NCI-H2171 (cell line): ENCODE measurements around the gene ZAR1L.
"Not testable (repeated sequence)": the region's sequence is repeated elsewhere in the genome, so short reads cannot be mapped to it uniquely, and the experiment has no call there.

Experiments
- DNase-seq: peaks from one replicate; lab custom pipeline; 2025; lab: John Stamatoyannopoulos, UW

The ZAR1L gene, protein sequence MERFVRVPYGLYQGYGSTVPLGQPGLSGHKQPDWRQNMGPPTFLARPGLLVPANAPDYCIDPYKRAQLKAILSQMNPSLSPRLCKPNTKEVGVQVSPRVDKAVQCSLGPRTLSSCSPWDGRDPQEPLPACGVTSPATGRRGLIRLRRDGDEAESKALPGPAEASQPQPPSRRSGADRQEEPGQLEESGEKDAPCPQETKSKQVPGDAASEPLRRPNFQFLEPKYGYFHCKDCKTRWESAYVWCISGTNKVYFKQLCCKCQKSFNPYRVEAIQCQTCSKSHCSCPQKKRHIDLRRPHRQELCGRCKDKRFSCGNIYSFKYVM

DNA sequence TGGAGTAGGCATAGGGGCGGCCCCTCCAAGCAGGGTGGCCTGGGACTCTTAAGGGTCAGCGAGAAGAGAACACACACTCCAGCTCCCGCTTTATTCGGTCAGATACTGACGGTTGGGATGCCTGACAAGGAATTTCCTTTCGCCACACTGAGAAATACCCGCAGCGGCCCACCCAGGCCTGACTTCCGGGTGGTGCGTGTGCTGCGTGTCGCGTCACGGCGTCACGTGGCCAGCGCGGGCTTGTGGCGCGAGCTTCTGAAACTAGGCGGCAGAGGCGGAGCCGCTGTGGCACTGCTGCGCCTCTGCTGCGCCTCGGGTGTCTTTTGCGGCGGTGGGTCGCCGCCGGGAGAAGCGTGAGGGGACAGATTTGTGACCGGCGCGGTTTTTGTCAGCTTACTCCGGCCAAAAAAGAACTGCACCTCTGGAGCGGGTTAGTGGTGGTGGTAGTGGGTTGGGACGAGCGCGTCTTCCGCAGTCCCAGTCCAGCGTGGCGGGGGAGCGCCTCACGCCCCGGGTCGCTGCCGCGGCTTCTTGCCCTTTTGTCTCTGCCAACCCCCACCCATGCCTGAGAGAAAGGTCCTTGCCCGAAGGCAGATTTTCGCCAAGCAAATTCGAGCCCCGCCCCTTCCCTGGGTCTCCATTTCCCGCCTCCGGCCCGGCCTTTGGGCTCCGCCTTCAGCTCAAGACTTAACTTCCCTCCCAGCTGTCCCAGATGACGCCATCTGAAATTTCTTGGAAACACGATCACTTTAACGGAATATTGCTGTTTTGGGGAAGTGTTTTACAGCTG is at the start of gene ZAR1L, which contains the start of gene BRCA2:
Gene ZAR1L (minus strand): TSS at position 126 of the 790 bp plus-strand sequence. CDS start 3,438 bp downstream, outside the sequence.
Gene BRCA2 (plus strand): TSS at position 271 of the 790 bp plus-strand sequence. CDS start 953 bp downstream, outside the sequence.
- DNase-seq: peak; percentile 65

DNA sequence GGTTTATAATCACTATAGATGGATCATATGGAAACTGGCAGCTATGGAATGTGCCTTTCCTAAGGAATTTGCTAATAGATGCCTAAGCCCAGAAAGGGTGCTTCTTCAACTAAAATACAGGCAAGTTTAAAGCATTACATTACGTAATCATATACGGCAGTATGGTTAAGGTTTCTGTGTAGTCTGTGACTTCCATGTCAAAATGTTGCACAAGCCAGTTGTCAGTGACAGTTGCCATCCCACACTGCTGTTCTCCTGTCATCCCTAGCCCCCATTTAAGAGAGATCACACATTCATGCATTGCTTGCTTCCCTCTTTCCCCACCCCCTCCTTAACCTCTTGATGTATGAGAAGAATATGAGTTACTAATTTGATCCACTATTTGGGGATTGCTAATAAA is 47.4 kb upstream of the ZAR1L start:
- DNase-seq: no peak

DNA sequence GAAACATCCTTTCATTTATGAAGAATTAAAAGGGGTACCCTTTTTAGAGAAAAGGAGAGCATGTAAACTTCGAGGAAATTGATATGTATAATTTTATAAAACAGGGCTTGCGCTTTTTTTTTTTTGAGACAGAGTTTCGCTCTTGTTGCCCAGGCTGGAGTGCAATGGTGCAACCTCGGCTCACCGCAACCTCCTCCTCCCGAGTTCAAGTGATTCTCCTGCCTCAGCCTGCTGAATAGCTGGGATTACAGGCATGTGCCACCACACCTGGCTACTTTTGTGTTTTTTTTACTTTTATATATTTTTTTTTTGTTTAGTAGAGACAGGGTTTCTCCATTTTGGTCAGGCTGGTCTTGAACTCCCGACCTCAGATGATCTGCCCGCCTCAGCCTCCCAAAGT is 40.8 kb upstream of the ZAR1L start:
- DNase-seq: not testable (repeated sequence)

DNA sequence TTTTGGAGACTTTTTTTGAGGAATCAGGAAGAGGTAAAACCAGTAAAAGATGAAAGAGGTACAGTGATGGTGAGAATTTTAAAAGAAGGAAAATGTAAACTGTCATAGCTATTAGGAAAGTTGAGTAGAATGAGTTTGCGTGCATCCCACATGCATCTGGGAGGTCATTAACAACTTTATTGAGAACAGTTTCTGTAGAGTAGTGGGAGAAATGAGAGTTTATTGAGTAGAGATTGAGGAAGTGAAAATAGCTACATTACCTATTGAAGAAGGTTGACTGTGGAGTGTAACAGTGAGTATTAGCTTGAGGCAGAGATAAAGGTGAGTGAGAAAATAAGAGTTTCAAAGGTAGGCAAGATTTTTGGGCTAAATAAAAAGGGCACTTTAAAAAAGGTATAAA is 38.9 kb upstream of the ZAR1L start:
- DNase-seq: no peak

DNA sequence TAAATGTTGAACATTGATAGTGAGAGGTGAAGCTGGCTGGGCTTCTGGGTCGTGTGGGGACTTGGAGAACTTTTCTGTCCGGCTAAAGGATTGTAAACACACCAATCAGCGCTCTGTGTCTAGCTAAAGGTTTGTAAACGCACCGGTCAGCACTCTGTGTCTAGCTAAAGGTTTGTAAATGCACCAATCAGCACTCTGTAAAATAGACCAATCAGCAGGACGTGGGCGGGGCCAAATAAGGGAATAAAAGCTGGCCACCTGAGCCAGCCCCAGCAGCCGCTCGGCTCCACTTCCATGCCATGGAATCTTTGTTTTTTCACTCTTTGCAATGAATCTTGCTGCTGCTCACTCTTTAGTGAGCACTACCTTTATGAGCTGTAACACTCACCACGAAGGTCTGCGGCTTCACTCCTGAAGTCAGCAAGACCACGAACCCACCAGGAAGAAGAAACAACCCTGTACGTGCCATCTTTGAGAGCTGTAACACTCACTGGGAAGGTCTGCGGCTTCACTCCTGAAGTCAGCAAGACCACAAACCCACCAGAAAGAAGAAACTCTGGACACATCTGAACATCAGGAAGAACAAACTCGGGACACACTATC is 35.8 kb upstream of the ZAR1L start:
- not testable (repeated sequence) for DNase-seq

DNA sequence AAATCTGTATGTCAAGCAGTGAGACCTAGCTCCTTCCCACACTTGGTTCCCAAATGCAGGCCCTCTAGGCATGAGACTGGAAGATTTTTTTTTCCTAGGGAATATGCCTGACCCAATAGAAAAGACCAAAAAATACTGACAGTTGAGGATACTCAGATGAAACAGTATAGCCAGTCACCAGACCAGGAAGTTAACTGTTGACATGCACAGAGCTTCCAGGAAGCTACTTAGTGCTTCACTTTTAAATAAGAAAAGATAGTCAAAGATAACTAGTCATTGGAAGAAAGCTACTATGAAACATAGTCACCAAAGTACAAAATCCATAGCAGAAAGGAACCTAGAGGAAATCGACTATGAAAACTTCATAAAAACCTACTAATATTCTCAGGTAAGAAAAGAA is 32.5 kb upstream of the ZAR1L start:
- no peak for DNase-seq

DNA sequence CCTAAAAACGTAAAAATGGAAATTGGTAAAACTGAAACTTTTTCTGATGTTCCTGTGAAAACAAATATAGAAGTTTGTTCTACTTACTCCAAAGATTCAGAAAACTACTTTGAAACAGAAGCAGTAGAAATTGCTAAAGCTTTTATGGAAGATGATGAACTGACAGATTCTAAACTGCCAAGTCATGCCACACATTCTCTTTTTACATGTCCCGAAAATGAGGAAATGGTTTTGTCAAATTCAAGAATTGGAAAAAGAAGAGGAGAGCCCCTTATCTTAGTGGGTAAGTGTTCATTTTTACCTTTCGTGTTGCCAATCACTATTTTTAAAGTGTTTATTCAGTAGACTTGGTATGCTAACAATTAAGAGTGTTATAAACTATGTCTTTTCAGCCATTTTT is 25.8 kb upstream of the ZAR1L start:
- DNase-seq: no peak

DNA sequence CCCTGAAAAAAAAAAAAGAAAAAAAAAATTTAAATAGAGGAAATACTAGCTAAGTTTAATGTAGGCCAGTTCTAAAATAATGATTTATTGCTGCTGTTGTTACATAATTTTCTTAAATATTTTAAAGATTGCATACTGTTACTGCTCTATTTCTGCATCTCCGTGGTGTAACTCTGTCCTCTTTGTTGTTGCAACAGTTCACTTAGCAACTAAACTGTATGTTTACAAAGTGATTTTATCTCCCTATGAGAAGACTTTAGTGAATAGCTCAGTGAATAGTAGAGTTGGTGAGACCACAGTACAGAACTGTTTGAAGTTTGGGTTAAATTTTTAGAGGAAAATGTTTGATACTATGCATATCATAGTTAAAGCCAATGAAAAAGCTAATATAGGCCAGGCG is 19.5 kb upstream of the ZAR1L start:
- no peak for DNase-seq

DNA sequence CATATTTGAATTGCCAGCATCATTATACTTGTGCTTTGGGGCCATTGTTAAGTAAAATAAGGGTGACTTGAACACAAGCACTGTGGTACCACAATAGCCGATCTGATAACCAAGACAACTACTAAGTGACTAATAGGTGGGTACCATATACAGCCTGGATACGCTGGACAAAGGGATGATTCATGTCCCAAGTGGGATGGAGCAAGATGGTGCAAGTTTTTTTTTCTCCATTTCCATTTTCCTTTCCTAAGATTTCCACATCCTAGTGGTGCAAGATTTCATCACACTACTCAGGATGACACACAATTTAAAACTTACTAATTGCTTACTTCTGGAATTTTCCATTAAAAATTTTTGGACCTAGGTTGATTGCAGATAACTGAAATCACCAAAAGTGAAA is 15.3 kb upstream of the ZAR1L start:
- no peak for DNase-seq

DNA sequence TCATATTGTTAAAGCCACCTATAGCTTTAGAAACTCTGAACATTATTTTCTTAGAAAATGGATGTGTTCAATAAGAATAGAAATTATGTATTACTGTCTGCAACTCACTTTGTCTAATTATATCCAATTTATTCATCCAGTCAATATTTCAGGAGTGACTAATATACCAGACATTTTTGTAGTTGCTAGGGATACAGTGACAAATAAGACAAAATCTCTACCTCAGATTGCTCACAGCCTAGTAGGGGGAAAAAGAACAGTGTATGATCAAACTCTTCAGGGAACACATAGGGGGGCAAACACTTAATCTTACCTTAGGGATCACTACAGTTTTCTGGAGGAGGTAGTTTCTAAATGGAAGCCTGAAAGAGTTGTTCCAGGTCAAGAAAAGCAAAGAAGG is 8.7 kb upstream of the ZAR1L start:
- no peak for DNase-seq

DNA sequence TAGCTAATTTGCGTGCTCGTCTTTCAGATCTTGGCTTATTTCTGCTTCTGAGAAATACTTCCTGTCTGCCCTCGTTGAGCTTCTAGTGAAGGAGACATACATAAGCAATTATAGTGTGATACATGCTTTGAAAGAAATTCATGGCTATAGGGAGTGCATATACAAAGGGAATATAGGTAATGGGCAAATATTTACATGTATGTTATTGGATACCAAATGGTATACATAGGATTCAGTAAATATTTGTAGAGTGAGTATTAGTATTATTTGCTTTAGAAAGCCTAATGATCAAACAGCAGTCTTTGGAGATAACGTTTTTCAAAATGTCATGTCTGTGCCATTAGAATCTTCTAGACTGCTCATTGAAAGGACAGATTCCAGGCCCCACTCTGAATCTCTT is 5.4 kb upstream of the ZAR1L start:
- no peak for DNase-seq

DNA sequence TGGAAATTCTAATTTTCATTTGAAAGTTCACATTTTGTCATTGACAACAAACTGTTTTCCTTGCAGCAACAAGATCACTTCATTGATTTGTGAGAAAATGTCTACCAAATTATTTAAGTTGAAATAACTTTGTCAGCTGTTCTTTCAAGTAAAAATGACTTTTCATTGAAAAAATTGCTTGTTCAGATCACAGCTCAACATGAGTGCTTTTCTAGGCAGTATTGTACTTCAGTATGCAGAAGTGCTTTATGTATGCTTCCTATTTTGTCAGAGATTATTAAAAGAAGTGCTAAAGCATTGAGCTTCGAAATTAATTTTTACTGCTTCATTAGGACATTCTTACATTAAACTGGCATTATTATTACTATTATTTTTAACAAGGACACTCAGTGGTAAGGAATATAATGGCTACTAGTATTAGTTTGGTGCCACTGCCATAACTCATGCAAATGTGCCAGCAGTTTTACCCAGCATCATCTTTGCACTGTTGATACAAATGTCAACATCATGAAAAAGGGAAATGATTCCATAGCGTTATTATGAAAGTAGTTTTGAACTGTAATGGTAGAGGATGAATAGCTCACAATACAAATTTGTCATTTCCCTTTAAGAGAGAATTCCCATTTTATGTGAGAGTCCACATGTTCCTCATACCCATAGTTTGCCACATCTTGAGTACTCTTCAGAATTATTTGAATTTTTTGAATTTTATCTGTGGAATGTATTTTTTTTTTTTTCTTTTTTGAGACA is 2.7 kb upstream of the ZAR1L start:
- no peak for DNase-seq

DNA sequence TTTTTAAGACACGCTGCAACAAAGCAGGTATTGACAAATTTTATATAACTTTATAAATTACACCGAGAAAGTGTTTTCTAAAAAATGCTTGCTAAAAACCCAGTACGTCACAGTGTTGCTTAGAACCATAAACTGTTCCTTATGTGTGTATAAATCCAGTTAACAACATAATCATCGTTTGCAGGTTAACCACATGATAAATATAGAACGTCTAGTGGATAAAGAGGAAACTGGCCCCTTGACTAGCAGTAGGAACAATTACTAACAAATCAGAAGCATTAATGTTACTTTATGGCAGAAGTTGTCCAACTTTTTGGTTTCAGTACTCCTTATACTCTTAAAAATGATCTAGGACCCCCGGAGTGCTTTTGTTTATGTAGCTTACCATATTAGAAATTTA is 1.3 kb upstream of the ZAR1L start:
- no peak for DNase-seq

DNA sequence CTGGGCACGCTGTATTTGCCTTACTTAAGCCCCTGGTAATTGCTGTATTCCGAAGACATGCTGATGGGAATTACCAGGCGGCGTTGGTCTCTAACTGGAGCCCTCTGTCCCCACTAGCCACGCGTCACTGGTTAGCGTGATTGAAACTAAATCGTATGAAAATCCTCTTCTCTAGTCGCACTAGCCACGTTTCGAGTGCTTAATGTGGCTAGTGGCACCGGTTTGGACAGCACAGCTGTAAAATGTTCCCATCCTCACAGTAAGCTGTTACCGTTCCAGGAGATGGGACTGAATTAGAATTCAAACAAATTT is 821 bp upstream of the ZAR1L start:
- DNase-seq: no peak

DNA sequence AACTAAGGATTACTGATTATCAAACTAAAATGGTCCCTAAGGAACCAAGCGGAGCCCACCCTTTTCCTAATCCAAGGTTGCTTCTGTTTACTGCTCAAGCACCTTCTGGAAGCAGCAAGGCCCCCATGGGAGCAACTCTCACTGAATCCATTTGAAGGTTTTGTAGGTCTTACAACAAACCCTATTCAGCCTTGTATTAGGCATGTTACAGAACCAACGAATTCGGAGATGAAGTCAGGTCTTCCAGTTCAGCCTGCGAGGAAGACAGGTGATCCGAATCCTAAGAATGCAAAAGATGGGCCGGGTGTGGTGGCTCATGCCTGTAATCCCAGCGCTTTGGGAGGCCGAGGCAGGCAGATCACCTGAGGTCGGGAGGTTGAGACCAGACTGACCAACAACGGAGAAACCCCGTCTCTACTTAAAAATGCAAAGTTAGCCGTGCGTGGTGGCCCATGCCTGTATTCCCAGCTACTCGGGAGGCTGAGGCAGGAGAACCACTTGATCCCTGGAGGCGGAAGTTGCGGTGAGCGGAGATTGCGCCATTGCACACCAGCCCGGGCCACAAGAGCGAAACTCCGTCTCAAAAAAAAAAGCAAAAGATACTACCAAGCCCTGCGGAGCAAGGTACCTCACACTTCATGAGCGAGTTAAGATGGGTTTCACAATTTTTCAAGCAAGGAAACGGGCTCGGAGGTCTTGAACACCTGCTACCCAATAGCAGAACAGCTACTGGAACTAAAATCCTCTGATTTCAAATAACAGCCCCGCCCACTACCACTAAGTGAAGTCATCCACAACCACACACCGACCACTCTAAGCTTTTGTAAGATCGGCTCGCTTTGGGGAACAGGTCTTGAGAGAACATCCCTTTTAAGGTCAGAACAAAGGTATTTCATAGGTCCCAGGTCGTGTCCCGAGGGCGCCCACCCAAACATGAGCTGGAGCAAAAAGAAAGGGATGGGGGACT is 609 bp downstream of the ZAR1L start:
- no peak for DNase-seq

DNA sequence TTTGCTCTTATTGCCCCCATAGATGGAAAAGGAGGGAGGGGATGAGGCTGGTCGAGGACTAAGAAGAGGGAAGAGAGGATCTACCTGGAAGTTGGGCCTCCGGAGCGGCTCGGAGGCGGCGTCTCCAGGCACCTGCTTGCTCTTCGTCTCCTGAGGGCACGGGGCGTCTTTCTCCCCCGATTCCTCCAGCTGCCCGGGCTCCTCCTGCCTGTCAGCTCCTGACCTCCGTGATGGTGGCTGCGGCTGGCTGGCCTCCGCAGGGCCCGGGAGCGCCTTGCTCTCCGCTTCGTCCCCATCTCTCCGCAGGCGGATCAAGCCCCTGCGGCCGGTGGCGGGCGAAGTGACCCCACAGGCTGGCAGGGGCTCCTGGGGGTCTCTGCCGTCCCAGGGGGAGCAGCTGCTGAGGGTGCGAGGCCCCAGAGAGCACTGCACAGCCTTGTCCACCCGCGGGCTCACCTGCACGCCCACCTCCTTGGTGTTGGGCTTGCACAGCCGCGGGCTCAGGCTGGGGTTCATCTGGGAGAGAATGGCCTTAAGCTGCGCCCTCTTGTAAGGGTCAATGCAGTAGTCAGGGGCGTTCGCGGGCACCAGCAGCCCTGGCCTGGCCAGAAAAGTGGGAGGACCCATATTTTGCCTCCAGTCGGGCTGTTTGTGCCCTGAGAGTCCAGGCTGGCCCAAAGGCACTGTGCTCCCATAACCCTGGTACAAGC is 3.8 kb downstream of the ZAR1L start:
- no peak for DNase-seq

DNA sequence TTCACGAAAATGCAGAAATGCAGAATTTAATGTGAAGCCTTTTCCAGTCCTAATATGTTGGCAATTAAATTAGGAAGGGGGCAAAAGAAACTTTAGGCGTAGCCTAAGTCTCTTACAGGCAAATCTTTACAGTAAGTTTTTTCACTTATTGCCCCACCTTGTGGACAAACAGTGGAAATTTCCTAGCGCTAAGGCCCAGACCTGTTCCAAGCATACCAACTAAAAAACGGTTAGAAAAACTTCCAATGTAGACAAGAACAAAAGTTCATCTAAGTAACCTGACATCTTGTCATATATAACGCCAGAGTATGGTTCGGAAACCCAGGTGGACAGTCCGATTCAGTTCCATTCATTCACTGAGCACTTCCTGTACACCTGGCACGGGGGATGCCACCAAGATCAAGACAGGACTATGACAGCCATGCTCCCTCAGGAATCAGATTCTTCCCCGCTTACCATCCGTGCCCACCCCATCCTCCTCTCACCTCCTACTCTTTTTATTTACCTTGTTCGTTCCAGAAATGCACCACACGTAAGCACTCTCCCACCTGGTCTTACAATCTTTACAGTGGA is 4.9 kb downstream of the ZAR1L start:
- DNase-seq: no peak

DNA sequence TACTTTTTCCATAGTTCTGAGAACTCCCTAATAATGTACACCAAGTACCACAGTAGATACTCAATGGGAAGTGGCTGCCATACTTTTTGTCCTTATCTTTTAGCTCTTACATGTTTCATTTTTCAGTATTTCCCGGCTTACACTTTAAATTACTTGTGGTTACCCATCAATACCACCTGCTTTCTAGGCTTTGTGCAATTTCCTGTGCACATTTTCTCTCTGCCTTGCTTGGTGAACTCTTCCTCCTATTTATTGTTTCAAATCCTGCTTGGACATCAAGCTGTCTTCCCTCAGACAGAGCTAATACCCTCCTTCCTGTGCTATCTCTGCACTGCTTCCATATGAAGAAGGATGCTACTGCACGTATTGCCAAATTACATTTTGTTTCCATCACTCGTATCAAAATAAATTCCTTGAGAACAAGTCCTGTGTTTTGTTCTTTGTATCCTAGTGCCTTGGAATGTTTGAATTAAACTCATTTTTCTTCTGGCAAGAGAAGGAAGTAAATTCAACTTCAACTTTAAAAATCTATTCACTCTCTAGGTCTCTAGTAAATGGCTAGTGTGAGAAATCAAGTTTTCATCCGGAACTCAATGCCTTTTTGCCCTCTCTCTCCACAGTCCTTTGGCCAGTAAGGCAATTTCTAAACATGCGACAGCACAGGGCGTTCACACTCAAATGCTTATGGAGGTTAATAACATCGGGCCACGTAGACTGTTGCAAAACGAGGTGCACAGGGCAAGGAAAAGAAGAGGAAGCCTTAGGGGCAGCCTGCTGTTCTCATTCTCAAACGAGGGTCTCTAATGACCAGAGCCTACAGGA is 5.6 kb downstream of the ZAR1L start:
- DNase-seq: no peak

DNA sequence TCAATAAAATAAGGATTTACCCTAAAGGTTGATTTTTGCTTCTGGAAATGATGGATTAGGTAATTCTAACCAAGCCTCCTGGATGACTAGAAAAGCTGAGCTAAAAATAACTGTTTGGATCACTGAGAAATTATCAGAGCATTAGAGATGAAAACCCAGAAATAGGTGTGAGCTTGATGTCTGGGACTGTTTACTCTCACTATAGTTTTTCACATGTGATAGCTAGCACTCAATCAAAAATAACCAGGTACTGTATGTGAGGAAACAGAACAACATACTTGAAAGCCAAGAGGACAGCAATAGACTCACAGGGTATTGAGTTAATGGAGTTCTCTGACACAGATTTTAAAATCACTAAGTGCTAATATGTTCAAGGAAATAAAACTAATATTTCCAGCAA is 9.5 kb downstream of the ZAR1L start:
- no peak for DNase-seq
